C4-2B (cell line): ENCODE data around the gene DAP3.

Source experiments
- CTCF ChIP-seq: fragments of 450-650 bp; conservative IDR thresholded peaks from 2 replicates; pipeline ENCODE4 v1.5.1; 2017; ENCODE audit warnings: mild to moderate bottlenecking
- ZFX ChIP-seq: fragments of 450-650 bp; IDR thresholded peaks from 2 replicates; pipeline ENCODE4 v1.6.1; 2017

GRCh38 chr1:155709391-155709790 is 20.5 kb downstream of the DAP3 start:
- TF ChIP-seq CTCF (no peak), ZFX (no peak)
